Neuronal stem cell (in vitro differentiated cells): ENCODE results near the gene TENT5A.

Experiments used
- DNase-seq: peaks from one replicate; pipeline ENCODE4 v3.0.0-alpha.2; 2013; ENCODE audit warnings: low spot score
- H2AFZ ChIP-seq: one replicate; pipeline ENCODE4 v1.6.1; 2013; ENCODE audit warnings: mild to moderate bottlenecking, low read length, inconsistent platforms
- H2AK5ac ChIP-seq: 2 replicates; pipeline ENCODE4 v1.6.1; 2013; ENCODE audit warnings: low read depth, mild to moderate bottlenecking, inconsistent platforms, low read length, moderate library complexity, mixed read lengths
- H2BK120ac ChIP-seq: 2 replicates; pipeline ENCODE4 v1.6.1; 2013; ENCODE audit warnings: low read depth, mild to moderate bottlenecking, inconsistent platforms, low read length, moderate library complexity, mixed read lengths
- H2BK12ac ChIP-seq: one replicate; pipeline ENCODE4 v1.6.1; 2013; ENCODE audit warnings: low read length, inconsistent platforms
- H2BK15ac ChIP-seq: 2 replicates; pipeline ENCODE4 v1.6.1; 2013; ENCODE audit warnings: mild to moderate bottlenecking, low read length, inconsistent platforms, mixed read lengths
- H2BK5ac ChIP-seq: one replicate; pipeline ENCODE4 v1.6.1; 2013; ENCODE audit warnings: inconsistent platforms, mild to moderate bottlenecking, low read length, moderate library complexity
- H3K14ac ChIP-seq: one replicate; pipeline ENCODE4 v1.6.1; 2013; ENCODE audit warnings: low read length, inconsistent platforms
- H3K18ac ChIP-seq: 2 replicates; pipeline ENCODE4 v1.6.1; 2013; ENCODE audit warnings: low read length, inconsistent platforms
- H3K23ac ChIP-seq: 2 replicates; pipeline ENCODE4 v1.6.1; 2013; ENCODE audit warnings: low read depth, mild to moderate bottlenecking, mixed read lengths, low read length, inconsistent platforms; ENCODE audit not compliant: poor library complexity
- H3K27ac ChIP-seq: replicated peaks from 3 replicates; pipeline ENCODE4 v1.5.1; 2013; ENCODE audit warnings: low read length, inconsistent platforms
- H3K27me3 ChIP-seq, 3 experiments: 2 replicates each; pipeline ENCODE4 v1.6.1; 2013; ENCODE audit warnings: low read length in 3 of 3, mild to moderate bottlenecking in 2 of 3, inconsistent platforms in 1 of 3, low read depth in 1 of 3, mixed read lengths in 1 of 3, moderate library complexity in 1 of 3; ENCODE audit not compliant: control insufficient read depth in 3 of 3, insufficient read depth in 3 of 3
- H3K36me3 ChIP-seq, 2 donors: replicated peaks in 1 of 2; 2 replicates each; pipeline ENCODE4 v1.6.1; 2013; ENCODE audit warnings: low read length in 2 of 2; ENCODE audit not compliant: control insufficient read depth in 2 of 2, insufficient read depth in 2 of 2
- H3K4ac ChIP-seq: 2 replicates; pipeline ENCODE4 v1.6.1; 2013; ENCODE audit warnings: inconsistent platforms, mild to moderate bottlenecking, low read length, moderate library complexity
- H3K4me1 ChIP-seq, 2 donors: 1 replicate in 1 of 2; 2 replicates in 1 of 2; pipeline ENCODE4 v1.6.1; 2013; ENCODE audit warnings: low read length in 2 of 2, low read depth in 1 of 2; ENCODE audit not compliant: control insufficient read depth in 2 of 2, insufficient read depth in 1 of 2
- H3K4me2 ChIP-seq: one replicate; pipeline ENCODE4 v1.6.1; 2013; ENCODE audit warnings: mild to moderate bottlenecking, low read length, inconsistent platforms; ENCODE audit not compliant: insufficient read depth, poor library complexity, severe bottlenecking
- H3K4me3 ChIP-seq, 2 donors: 2 replicates each; pipeline ENCODE4 v1.5.1; 2013; ENCODE audit warnings: low read length in 2 of 2, mild to moderate bottlenecking in 2 of 2, inconsistent platforms in 1 of 2, moderate library complexity in 1 of 2
- H3K79me1 ChIP-seq: one replicate; pipeline ENCODE4 v1.6.1; 2013; ENCODE audit warnings: low read depth, mild to moderate bottlenecking, inconsistent platforms, low read length, moderate library complexity
- H3K9ac ChIP-seq: one replicate; pipeline ENCODE4 v1.6.1; 2013; ENCODE audit warnings: mild to moderate bottlenecking, low read depth, low read length, inconsistent platforms; ENCODE audit not compliant: poor library complexity
- H3K9me3 ChIP-seq, 2 donors: replicated peaks in 1 of 2; 2 replicates each; pipeline versions ENCODE3 to v1.6.1; 2013; ENCODE audit warnings: low read length in 2 of 2, mild to moderate bottlenecking in 2 of 2, inconsistent platforms in 1 of 2, low read depth in 1 of 2, mixed read lengths in 1 of 2, moderate library complexity in 1 of 2; ENCODE audit not compliant: control insufficient read depth in 2 of 2, insufficient read depth in 1 of 2
- H4K8ac ChIP-seq: one replicate; pipeline ENCODE4 v1.6.1; 2013; ENCODE audit warnings: low read depth, mild to moderate bottlenecking, inconsistent platforms, low read length, moderate library complexity
- H4K91ac ChIP-seq: one replicate; pipeline ENCODE4 v1.6.1; 2013; ENCODE audit warnings: low read length, low read depth, mild to moderate bottlenecking, inconsistent platforms; ENCODE audit not compliant: poor library complexity
- WGBS, 2 donors: extraction: QIAGEN DNeasy Blood & Tissue Kit; methylation state at CpG; one replicate each; pipeline ENCODE4 v1.1.7; 2013; ENCODE audit warnings: missing lambda C conversion rate in 2 of 2, mixed read lengths in 1 of 2; ENCODE audit not compliant: insufficient read length in 2 of 2, insufficient replicate concordance in 1 of 2; ENCODE audit errors: extremely low coverage in 2 of 2; 5-methylcytosine and 5-hydroxymethylcytosine counted together

TENT5A gene

GRCh38 chr6:81797591-81797990, 45.1 kb upstream of the TENT5A start:
- Histone ChIP-seq H3K23ac (no peak overlapping the region), H3K9me3 (no peaks in the 10 kb centered on the region), H3K4me1 (no peaks in the 10 kb centered on the region), H3K4me2 (no peak overlapping the region), H3K18ac (no peak overlapping the region), H2BK12ac (no peak overlapping the region), H2BK15ac (no peak overlapping the region), H3K4me3 (no peak overlapping the region), H2AK5ac (no peak overlapping the region), H4K8ac (no peak overlapping the region), H3K27ac (no peak overlapping the region), H3K27me3 (no peaks in the 10 kb centered on the region), H3K14ac (no peak overlapping the region), H2BK5ac (no peak overlapping the region), H3K4ac (no peak overlapping the region), H2AFZ (no peak overlapping the region), H2BK120ac (no peak overlapping the region), H3K9ac (no peak overlapping the region), H4K91ac (no peak overlapping the region), H3K79me1 (no peaks in the 10 kb centered on the region), H3K36me3 (no peaks in the 10 kb centered on the region)
- no peak for DNase-seq
- no CpG with 5 or more reads among the region's 1 CpG for WGBS, 2 donors

DNA sequence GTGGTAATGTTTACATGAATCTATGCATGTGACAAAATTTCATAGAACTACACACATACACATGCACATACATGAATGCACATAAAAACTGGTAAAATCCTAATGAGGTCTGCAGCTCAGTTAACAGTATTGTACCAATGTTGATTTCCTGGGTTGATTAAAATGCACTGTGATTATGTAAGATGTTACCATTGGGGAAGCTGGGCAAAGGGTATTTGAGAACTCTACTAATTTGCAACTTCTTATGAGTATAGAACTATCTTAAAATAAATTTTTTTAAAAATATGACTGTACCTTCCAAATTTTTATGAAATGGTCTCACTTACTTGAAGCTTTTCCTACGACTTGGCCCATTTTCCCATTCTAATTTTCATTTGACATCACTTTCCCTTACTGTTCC, 43.4 kb upstream of the TENT5A start:
- Histone ChIP-seq H3K4me2 (no peak overlapping the region), H4K91ac (no peak overlapping the region), H3K4me3 (no peak overlapping the region), H2AK5ac (no peak overlapping the region), H2BK15ac (no peak overlapping the region), H2BK12ac (no peak overlapping the region), H3K27ac (no peak overlapping the region), H3K4ac (no peak overlapping the region), H2BK120ac (no peak overlapping the region), H3K9me3 (no peaks in the 10 kb centered on the region), H3K4me1 (no peaks in the 10 kb centered on the region), H3K36me3 (no peaks in the 10 kb centered on the region), H3K9ac (no peak overlapping the region), H3K14ac (no peak overlapping the region), H3K79me1 (no peaks in the 10 kb centered on the region), H4K8ac (no peak overlapping the region), H3K23ac (no peak overlapping the region), H3K18ac (no peak overlapping the region), H3K27me3 (no peaks in the 10 kb centered on the region), H2AFZ (no peak overlapping the region), H2BK5ac (no peak overlapping the region)
- no peak for DNase-seq
- no CpG with 5 or more reads among the region's 1 CpG for WGBS, 2 donors

DNA sequence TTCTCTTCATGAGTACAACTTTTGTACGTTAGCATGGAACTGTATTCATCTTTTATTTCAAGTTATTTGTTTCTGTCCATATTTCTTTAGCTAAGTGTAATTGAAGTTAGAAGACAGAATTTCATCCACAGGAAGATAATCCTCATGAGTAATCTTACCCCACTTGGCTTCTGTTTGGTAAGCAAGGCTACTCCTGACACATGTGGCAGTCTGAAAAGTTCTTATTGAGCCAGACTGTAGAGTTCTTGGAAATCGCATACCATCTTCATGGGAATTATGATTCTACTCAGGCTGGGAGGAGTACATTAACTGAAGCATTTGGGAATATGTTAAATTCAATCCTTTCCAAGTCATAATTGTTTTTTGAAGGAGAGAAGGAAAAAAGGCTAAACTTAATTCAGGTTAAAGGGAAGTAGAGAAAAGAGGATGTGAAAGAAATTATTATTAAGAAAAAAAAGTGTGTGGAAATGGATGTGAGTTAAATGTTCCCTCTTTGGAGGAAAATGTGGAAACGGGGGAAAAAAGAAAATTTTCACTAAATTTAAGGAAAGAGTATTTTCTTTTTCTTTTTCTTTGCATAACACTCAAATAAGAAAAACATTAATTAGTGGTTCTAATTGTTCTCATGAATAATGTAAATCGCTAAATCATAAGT, 41.5 kb upstream of the TENT5A start:
- no peak overlapping the region for H3K4me3 ChIP-seq
- no peak overlapping the region for H4K8ac ChIP-seq
- H2BK15ac ChIP-seq = no peak overlapping the region
- H3K36me3 ChIP-seq = no peaks in the 10 kb centered on the region
- no peak overlapping the region for H3K27ac ChIP-seq
- no peak overlapping the region for H3K4ac ChIP-seq
- no peaks in the 10 kb centered on the region for H3K9me3 ChIP-seq
- no peak for DNase-seq
- H2AFZ ChIP-seq = no peak overlapping the region
- H3K18ac ChIP-seq = no peak overlapping the region
- H3K23ac ChIP-seq = no peak overlapping the region
- H3K79me1 ChIP-seq = no peaks in the 10 kb centered on the region
- H4K91ac ChIP-seq = no peak overlapping the region
- no peaks in the 10 kb centered on the region for H3K4me1 ChIP-seq
- H3K27me3 ChIP-seq = no peaks in the 10 kb centered on the region
- no peak overlapping the region for H2BK5ac ChIP-seq
- H3K14ac ChIP-seq = no peak overlapping the region
- no CpG with 5 or more reads among the region's 4 CpGs for WGBS, 2 donors
- no peak overlapping the region for H3K4me2 ChIP-seq
- H2BK120ac ChIP-seq = no peak overlapping the region
- no peak overlapping the region for H2AK5ac ChIP-seq
- no peak overlapping the region for H3K9ac ChIP-seq
- no peak overlapping the region for H2BK12ac ChIP-seq

DNA sequence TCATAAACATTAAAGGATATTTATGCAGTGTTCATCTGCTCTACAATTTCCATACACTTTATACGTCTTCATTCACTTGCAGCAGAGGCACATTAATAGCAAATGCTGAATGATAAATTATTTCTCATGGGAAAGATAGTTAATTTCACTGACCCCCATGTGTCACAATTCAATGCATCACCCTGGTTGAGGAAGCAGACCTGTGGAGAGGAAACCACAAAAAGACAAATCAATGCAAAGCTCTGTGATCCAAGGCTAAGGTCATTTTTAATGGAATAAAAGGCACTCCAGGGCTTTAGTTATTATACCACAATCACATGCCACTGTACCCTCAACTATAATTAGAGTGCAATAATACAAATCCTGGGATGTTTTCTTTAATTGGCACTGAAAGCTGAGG, 40.3 kb upstream of the TENT5A start:
- no peak for DNase-seq
- H2AK5ac ChIP-seq = no peak overlapping the region
- H3K18ac ChIP-seq = no peak overlapping the region
- no peaks in the 10 kb centered on the region for H3K27me3 ChIP-seq
- no peak overlapping the region for H4K91ac ChIP-seq
- H3K4ac ChIP-seq = no peak overlapping the region
- H3K9me3 ChIP-seq = no peaks in the 10 kb centered on the region
- H3K4me1 ChIP-seq = no peaks in the 10 kb centered on the region
- no peak overlapping the region for H2BK120ac ChIP-seq
- no peak overlapping the region for H3K27ac ChIP-seq
- no peak overlapping the region for H3K23ac ChIP-seq
- H2BK12ac ChIP-seq = no peak overlapping the region
- no peak overlapping the region for H3K4me2 ChIP-seq
- WGBS, 2 donors = no CpG with 5 or more reads among the region's 1 CpG
- H2BK5ac ChIP-seq = no peak overlapping the region
- no peak overlapping the region for H3K9ac ChIP-seq
- H2BK15ac ChIP-seq = no peak overlapping the region
- H3K36me3 ChIP-seq = no peaks in the 10 kb centered on the region
- no peak overlapping the region for H3K4me3 ChIP-seq
- no peak overlapping the region for H4K8ac ChIP-seq
- no peak overlapping the region for H2AFZ ChIP-seq
- no peaks in the 10 kb centered on the region for H3K79me1 ChIP-seq
- H3K14ac ChIP-seq = no peak overlapping the region
